ENCODE data around the gene HSPB2.
"Not testable (repeated sequence)": the region's sequence is repeated elsewhere in the genome, so short reads cannot be mapped to it uniquely, and the experiment has no call there.

Gene HSPB2

GRCh38 chr11:111916768-111917167 is 4.2 kb downstream of the HSPB2 start:
- no peak for DNase-seq

- no peak for DNase-seq
Measured at GRCh38 chr11:111917312-111917711, 4.8 kb downstream of the HSPB2 start.

- no peak for DNase-seq
Measured at GRCh38 chr11:111917788-111918187, 5.3 kb downstream of the HSPB2 start.

GRCh38 chr11:111918390-111919256 is 6.1 kb downstream of the HSPB2 start, which contains the start of gene C11orf52:
TSS of gene C11orf52 (plus strand) at chr11:111918913. CDS start at chr11:111918973, 60 bp downstream.
- DNase-seq, result no peak

GRCh38 chr11:111920908-111921307 is 8.4 kb downstream of the HSPB2 start:
- no peak for DNase-seq

- DNase-seq, result no peak
Measured at GRCh38 chr11:111921541-111922230, 9.2 kb downstream of the HSPB2 start.

GRCh38 chr11:111922803-111923202 is 10.3 kb downstream of the HSPB2 start:
- no peak for DNase-seq

- no peak for DNase-seq
Measured at GRCh38 chr11:111923351-111923788, 10.8 kb downstream of the HSPB2 start.

- no peak for DNase-seq
Measured at GRCh38 chr11:111923951-111924350, 11.4 kb downstream of the HSPB2 start.

- no peak for DNase-seq
Measured at GRCh38 chr11:111925953-111926352, 13.4 kb downstream of the HSPB2 start.

- peak; percentile 69 for DNase-seq
Measured at GRCh38 chr11:111926505-111927391, 14.2 kb downstream of the HSPB2 start.

- DNase-seq, result no peak
Measured at GRCh38 chr11:111930472-111930871, 17.9 kb downstream of the HSPB2 start.

GRCh38 chr11:111932611-111932950 is 20.0 kb downstream of the HSPB2 start:
- no peak for DNase-seq

GRCh38 chr11:111933176-111933575 is 20.6 kb downstream of the HSPB2 start:
- DNase-seq, result not testable (repeated sequence)

- DNase-seq, result no peak
Measured at GRCh38 chr11:111933872-111934271, 21.3 kb downstream of the HSPB2 start.

GRCh38 chr11:111934306-111934705 is 21.8 kb downstream of the HSPB2 start:
- DNase-seq, result no peak

GRCh38 chr11:111935317-111936039 is 22.9 kb downstream of the HSPB2 start:
- no peak for DNase-seq

GRCh38 chr11:111936040-111936540 is 23.6 kb downstream of the HSPB2 start:
- DNase-seq, result no peak

- DNase-seq, result no peak
Measured at GRCh38 chr11:111937461-111937769, 24.9 kb downstream of the HSPB2 start.

GRCh38 chr11:111937844-111938243 is 25.3 kb downstream of the HSPB2 start:
- no peak for DNase-seq

- DNase-seq, result no peak
Measured at GRCh38 chr11:111938687-111939160, 26.2 kb downstream of the HSPB2 start.
